H1 (cell line): ENCODE results near the gene ARHGEF4. TPM values are rescaled to one million over a fixed set of nuclear protein-coding genes. Genes with fewer than 3 reads are reported as not detected.

Source experiments
- CTCF ChIA-PET: fragments of 300-600 bp; sonication (Branson Sonifier 250); formaldehyde crosslinking; loops from one replicate; lab custom pipeline; 2021; ENCODE audit not compliant: partially characterized antibody; lab: Charles Lee
- POLR2A ChIA-PET: fragments of 300-600 bp; sonication (Branson Sonifier 250); formaldehyde crosslinking; loops from one replicate; lab custom pipeline; 2021; ENCODE audit warnings: inconsistent platforms; ENCODE audit not compliant: partially characterized antibody; lab: Charles Lee
- DNase-seq, 2 experiments: peaks; one replicate each; pipeline versions ENCODE4 v3.0.0 to v3.0.0-alpha.2; 2010 to 2022; ENCODE audit warnings: low spot score in 2 of 2, low read depth in 1 of 2, mixed read lengths in 1 of 2
- FAIRE-seq: peaks from 2 replicates; lab custom pipeline; 2011; peaks lifted over from hg19 to GRCh38; lab: Jason Lieb, UNC
- H2AFZ ChIP-seq: 2 replicates; pipeline ENCODE4 v1.8.1; 2012; ENCODE audit warnings: low read length, inconsistent platforms
- H2AK5ac ChIP-seq: 2 replicates; pipeline ENCODE4 v1.6.1; 2013; ENCODE audit warnings: low read depth, low read length
- H2BK120ac ChIP-seq: replicated peaks from 2 replicates; pipeline ENCODE3; 2013; ENCODE audit warnings: low read depth, low read length, inconsistent platforms
- H2BK12ac ChIP-seq: 2 replicates; pipeline ENCODE4 v1.6.1; 2013; ENCODE audit warnings: low read depth, low read length
- H2BK15ac ChIP-seq: 2 replicates; pipeline ENCODE4 v1.6.1; 2013; ENCODE audit warnings: low read length
- H2BK20ac ChIP-seq: 2 replicates; pipeline ENCODE4 v1.6.1; 2013; ENCODE audit warnings: low read length
- H2BK5ac ChIP-seq: 2 replicates; pipeline ENCODE4 v1.6.1; 2013; ENCODE audit warnings: low read depth, low read length
- H3K14ac ChIP-seq: 2 replicates; pipeline ENCODE4 v1.6.1; 2013; ENCODE audit warnings: inconsistent platforms; ENCODE audit not compliant: insufficient read length
- H3K18ac ChIP-seq: 2 replicates; pipeline ENCODE4 v1.6.1; 2013; ENCODE audit warnings: low read length; ENCODE audit errors: extremely low read depth
- H3K23ac ChIP-seq: 2 replicates; pipeline ENCODE4 v1.6.1; 2013; ENCODE audit warnings: inconsistent platforms; ENCODE audit not compliant: insufficient read length
- H3K23me2 ChIP-seq: 2 replicates; pipeline ENCODE4 v1.6.1; 2013; ENCODE audit warnings: low read depth, low read length
- H3K27ac ChIP-seq: 2 replicates; pipeline ENCODE4 v1.6.1; 2011; ENCODE audit warnings: low read depth, low read length, inconsistent platforms
- H3K27me3 ChIP-seq, 4 experiments: replicated peaks in 1 of 4; 1 replicate in 1 of 4; 2 replicates in 3 of 4; pipeline versions ENCODE4 v1.6.1 to v1.8.1; 2011 to 2013; ENCODE audit warnings: low read length in 3 of 4, mild to moderate bottlenecking in 3 of 4, inconsistent platforms in 2 of 4, mixed read lengths in 2 of 4, moderate library complexity in 1 of 4; ENCODE audit not compliant: control insufficient read depth in 3 of 4, insufficient read depth in 3 of 4; ENCODE audit errors: extremely low read depth in 1 of 4
- H3K36me3 ChIP-seq, 4 experiments: 2 replicates each; pipeline versions ENCODE4 v1.6.1 to v1.8.1; 2011 to 2013; ENCODE audit warnings: mild to moderate bottlenecking in 4 of 4, low read length in 3 of 4, moderate library complexity in 2 of 4, control low read depth in 1 of 4, inconsistent platforms in 1 of 4; ENCODE audit not compliant: insufficient read depth in 4 of 4, control insufficient read depth in 2 of 4
- H3K4ac ChIP-seq: replicated peaks from 2 replicates; pipeline ENCODE3; 2013; ENCODE audit warnings: low read length, low read depth, mixed read lengths, inconsistent platforms; ENCODE audit not compliant: insufficient read length
- H3K4me1 ChIP-seq, 4 experiments: replicated peaks in 1 of 4; 1 replicate in 1 of 4; 2 replicates in 3 of 4; pipeline versions ENCODE4 v1.6.1 to v1.8.1; 2011 to 2013; ENCODE audit warnings: low read length in 3 of 4, inconsistent platforms in 2 of 4, mixed read lengths in 1 of 4; ENCODE audit not compliant: insufficient read depth in 4 of 4, control insufficient read depth in 3 of 4
- H3K4me2 ChIP-seq, 2 experiments: 2 replicates each; pipeline versions ENCODE4 v1.6.1 to v1.8.1; 2011 to 2013; ENCODE audit warnings: low read depth in 2 of 2, low read length in 2 of 2, control low read depth in 1 of 2, inconsistent platforms in 1 of 2, mild to moderate bottlenecking in 1 of 2; ENCODE audit not compliant: insufficient read depth in 1 of 2
- H3K4me3 ChIP-seq, 4 experiments: fragments of 200-600, 300-600 bp in 1 of 4; sonication (generic), shearing (Covaris generic), sonication (Bioruptor Twin) in 1 of 4; 2 replicates each; pipeline versions ENCODE4 v1.5.1 to v1.8.1; 2011 to 2016; ENCODE audit warnings: low read length in 4 of 4, low read depth in 3 of 4, control low read depth in 2 of 4, inconsistent platforms in 2 of 4, mild to moderate bottlenecking in 2 of 4, mixed read lengths in 1 of 4, moderate library complexity in 1 of 4; ENCODE audit not compliant: insufficient read depth in 2 of 4; ENCODE audit errors: extremely low read depth in 1 of 4
- H3K56ac ChIP-seq: replicated peaks from 2 replicates; pipeline ENCODE3; 2013; ENCODE audit warnings: low read depth, mild to moderate bottlenecking, mixed read lengths, low read length, inconsistent platforms; ENCODE audit not compliant: insufficient read length
- H3K79me1 ChIP-seq: 2 replicates; pipeline ENCODE4 v1.6.1; 2013; ENCODE audit warnings: low read depth, low read length, control low read depth
- H3K79me2 ChIP-seq, 2 experiments: 2 replicates each; pipeline versions ENCODE4 v1.6.1 to v1.8.1; 2012 to 2013; ENCODE audit warnings: low read length in 2 of 2, mild to moderate bottlenecking in 2 of 2, inconsistent platforms in 1 of 2; ENCODE audit not compliant: insufficient read depth in 2 of 2, control insufficient read depth in 1 of 2
- H3K9ac ChIP-seq, 4 experiments: replicated peaks in 1 of 4; 1 replicate in 1 of 4; 2 replicates in 3 of 4; pipeline versions ENCODE4 v1.6.1 to v1.8.1; 2011 to 2013; ENCODE audit warnings: low read depth in 3 of 4, low read length in 3 of 4, control low read depth in 2 of 4, mild to moderate bottlenecking in 2 of 4, moderate library complexity in 2 of 4, inconsistent platforms in 1 of 4; ENCODE audit errors: extremely low read depth in 1 of 4
- H3K9me3 ChIP-seq, 2 experiments: 2 replicates each; pipeline versions ENCODE4 v1.6.1 to v1.8.1; 2012 to 2013; ENCODE audit warnings: mild to moderate bottlenecking in 2 of 2, moderate library complexity in 2 of 2, control low read depth in 1 of 2, inconsistent platforms in 1 of 2, low read depth in 1 of 2, low read length in 1 of 2, mixed read lengths in 1 of 2; ENCODE audit not compliant: insufficient read depth in 2 of 2
- H4K20me1 ChIP-seq, 2 experiments: replicated peaks in 1 of 2; 2 replicates each; pipeline versions ENCODE3 to v1.8.1; 2011 to 2013; ENCODE audit warnings: inconsistent platforms in 2 of 2, low read length in 2 of 2, mild to moderate bottlenecking in 1 of 2; ENCODE audit not compliant: insufficient read depth in 2 of 2, control insufficient read depth in 1 of 2
- H4K5ac ChIP-seq: 2 replicates; pipeline ENCODE4 v1.6.1; 2013; ENCODE audit warnings: low read length, low read depth, mixed read lengths, inconsistent platforms; ENCODE audit not compliant: insufficient read length
- H4K8ac ChIP-seq: 2 replicates; pipeline ENCODE4 v1.8.0; 2013; ENCODE audit warnings: mild to moderate bottlenecking, moderate library complexity, low read length, inconsistent platforms; ENCODE audit not compliant: insufficient read depth; ENCODE audit errors: extremely low read depth
- H4K91ac ChIP-seq: replicated peaks from 2 replicates; pipeline ENCODE3; 2013; ENCODE audit warnings: low read length, mixed read lengths, inconsistent platforms; ENCODE audit not compliant: insufficient read length
- BACH1 ChIP-seq: IDR thresholded peaks from 2 replicates; pipeline ENCODE4 v1.6.1; 2012; ENCODE audit warnings: low read length, improper control_type of control experiment
- CBX8 ChIP-seq: fragments of 300-800, 300-1000 bp; sonication (generic); IDR thresholded peaks from 2 replicates; pipeline ENCODE4 v1.7.1; 2016; ENCODE audit warnings: low read depth, low read length, borderline replicate concordance
- CEBPB ChIP-seq: IDR thresholded peaks from 2 replicates; pipeline ENCODE4 v1.6.1; 2012; ENCODE audit warnings: low read depth, low read length
- HDAC2 ChIP-seq, 2 experiments: fragments of 300-600 bp in 1 of 2; sonication (generic) in 1 of 2; IDR thresholded peaks; 2 replicates each; pipeline ENCODE4 v1.6.1; 2011 to 2012; ENCODE audit warnings: low read depth in 2 of 2, low read length in 2 of 2, mild to moderate bottlenecking in 2 of 2, moderate library complexity in 2 of 2, borderline replicate concordance in 1 of 2, inconsistent platforms in 1 of 2
- JUN ChIP-seq: IDR thresholded peaks from 2 replicates; pipeline ENCODE4 v1.6.1; 2011; ENCODE audit warnings: low read depth, mild to moderate bottlenecking, improper control_type of control experiment, low read length
- RFX5 ChIP-seq: IDR thresholded peaks from 2 replicates; pipeline ENCODE4 v1.6.1; 2011; ENCODE audit warnings: low read depth, low read length, improper control_type of control experiment, borderline replicate concordance
- SIN3A ChIP-seq, 2 experiments: IDR thresholded peaks in 1 of 2; conservative IDR thresholded peaks in 1 of 2; 2 replicates each; pipeline ENCODE4 v1.6.1; 2011 to 2012; ENCODE audit warnings: low read length in 2 of 2, improper control_type of control experiment in 1 of 2, low read depth in 1 of 2, mild to moderate bottlenecking in 1 of 2
- SP2 ChIP-seq: IDR thresholded peaks from 2 replicates; pipeline ENCODE4 v1.6.1; 2012; ENCODE audit warnings: mild to moderate bottlenecking, low read length, inconsistent platforms
- SRF ChIP-seq: IDR thresholded peaks from 2 replicates; pipeline ENCODE4 v1.6.1; 2011; ENCODE audit warnings: mild to moderate bottlenecking, low read depth, low read length, moderate library complexity
- TCF12 ChIP-seq: IDR thresholded peaks from 2 replicates; pipeline ENCODE4 v1.6.1; 2011; ENCODE audit warnings: low read depth, mild to moderate bottlenecking, low read length
- USF2 ChIP-seq: IDR thresholded peaks from 2 replicates; pipeline ENCODE4 v1.6.1; 2011; ENCODE audit warnings: low read length, improper control_type of control experiment
- WGBS, 2 experiments: shearing (Covaris generic) in 1 of 2; methylation state at CpG; one replicate each; pipeline versions ENCODE4 v1.1.6 to v1.1.7; 2013 to 2015; ENCODE audit warnings: low lambda C conversion rate in 2 of 2, mixed read lengths in 2 of 2, inconsistent platforms in 1 of 2, low coverage in 1 of 2, missing lambda C conversion rate in 1 of 2; ENCODE audit not compliant: insufficient replicate concordance in 2 of 2, insufficient coverage in 1 of 2, insufficient read length in 1 of 2; ENCODE audit errors: extremely low coverage in 1 of 2, missing lambda C conversion rate in 1 of 2; 5-methylcytosine and 5-hydroxymethylcytosine counted together
- polyA plus RNA-seq, 7 experiments: library from polyadenylated mRNA; depleted of rRNA in 3 of 7; stranded (reverse) in 5 of 7; unstranded in 2 of 7; fragments of >200 nt in 5 of 7; fragments of 200-250 nt in 2 of 7; gene quantifications; 1 replicate in 5 of 7; 2 replicates in 1 of 7; 4 replicates in 1 of 7; pipeline versions ENCODE4 v1.2.1 to v1.2.3, GENCODE V29; 2011 to 2013; ENCODE audit warnings: missing spikeins in 2 of 7, mixed read lengths in 2 of 7
- total RNA-seq: library from RNA; stranded (reverse); fragmentation: NEBNext Ultra II Directional; extraction: Animal tissue kit (Norgen Biotek cat#: 25700); gene quantifications from 2 replicates; pipeline ENCODE4 v1.2.1, GENCODE V29; 2021

Gene ARHGEF4
- total and polyA plus RNA-seq, 2 of the 8 experiments (the other 6 are each of a cell fraction or from before 2014, with no cell fraction given): 10.6 to 14.6 TPM

- no peak overlapping the region for H2BK15ac ChIP-seq
- no peak overlapping the region for H3K9ac ChIP-seq
- no peaks in the 10 kb centered on the region for H3K23me2 ChIP-seq
- no peaks in the 10 kb centered on the region for H3K9me3 ChIP-seq
- H3K18ac ChIP-seq: no peak overlapping the region; the same call in 1 of the 2 replicates
- H3K27ac ChIP-seq: no peak overlapping the region
- no peak overlapping the region for H3K4ac ChIP-seq
- H3K56ac ChIP-seq: no peak overlapping the region
- H3K4me3 ChIP-seq: no peak overlapping the region
- CTCF ChIA-PET: interaction anchor here (1.0 to 10.4 kb wide), 9 partner anchors 8 to 81 kb away, joined by 3 to 130 read pairs (median 6); no protein-coding TSS in a partner anchor
- no peaks in the 10 kb centered on the region; a peak in 1 of 7 replicates for H3K4me1 ChIP-seq
- peaks cover 0 to 2% of the 10 kb centered on the region in 2 experiments for H4K20me1 ChIP-seq
- no peaks in the 10 kb centered on the region; a peak in 1 of 4 replicates for H3K79me2 ChIP-seq
- POLR2A ChIA-PET: no interaction called here
- DNase-seq: no peak
- peaks cover 0 to 2% (median 0%) of the 10 kb centered on the region in 4 experiments; a peak in 1 of 8 replicates for H3K36me3 ChIP-seq
- H3K79me1 ChIP-seq: peaks cover 3% of the 10 kb centered on the region; the same call in 1 of the 2 replicates
- H4K5ac ChIP-seq: no peak overlapping the region
- no peaks in the 10 kb centered on the region for H3K27me3 ChIP-seq
- FAIRE-seq: no peak
- 82% methylated on average over 9 of the region's 10 CpGs; no CpG with 5 or more reads in 1 of the 2 experiments for WGBS, 2 experiments
- no peak overlapping the region for H2BK120ac ChIP-seq
- no peak overlapping the region for H2BK5ac ChIP-seq
- H4K8ac ChIP-seq: no peak overlapping the region
- no peak overlapping the region for H2AFZ ChIP-seq
- H3K4me2 ChIP-seq: no peak overlapping the region
- no peak overlapping the region for H3K14ac ChIP-seq
- H2BK20ac ChIP-seq: no peak overlapping the region
- H4K91ac ChIP-seq: no peak overlapping the region
- no peak overlapping the region for H2BK12ac ChIP-seq
- H2AK5ac ChIP-seq: no peak overlapping the region
- no peak overlapping the region for H3K23ac ChIP-seq
- no peak for TF ChIP-seq SIN3A (conservative IDR thresholded peaks at IDR 0.05 in 1 of 2, IDR thresholded peaks at IDR 0.05 in 1 of 2; ENCODE audit: low read depth in 1 of 2, low read length in 2 of 2)
- TF ChIP-seq BACH1: no peak
- TF ChIP-seq JUN: no peak
- no peak for TF ChIP-seq HDAC2 (IDR thresholded peaks at IDR 0.05; ENCODE audit: borderline replicate concordance in 1 of 2, low read depth in 2 of 2, low read length in 2 of 2)
- TF ChIP-seq USF2: no peak
- TF ChIP-seq SRF: no peak
- no peak for TF ChIP-seq CEBPB
- TF ChIP-seq TCF12: no peak
- TF ChIP-seq SP2: no peak
- no peak for TF ChIP-seq RFX5
- TF ChIP-seq CBX8: no peak
These were observed 13.4 kb downstream of the ARHGEF4 start for GRCh38 chr2:130849896-130850787.
